ENCODE results near the gene ATP2A2. TPM values are rescaled to one million over a fixed set of nuclear protein-coding genes. Genes with fewer than 3 reads are reported as not detected.

The ATP2A2 gene
- total RNA-seq, 4 donors from 2014 or later, result 128 to 185 (median 178) TPM

DNA sequence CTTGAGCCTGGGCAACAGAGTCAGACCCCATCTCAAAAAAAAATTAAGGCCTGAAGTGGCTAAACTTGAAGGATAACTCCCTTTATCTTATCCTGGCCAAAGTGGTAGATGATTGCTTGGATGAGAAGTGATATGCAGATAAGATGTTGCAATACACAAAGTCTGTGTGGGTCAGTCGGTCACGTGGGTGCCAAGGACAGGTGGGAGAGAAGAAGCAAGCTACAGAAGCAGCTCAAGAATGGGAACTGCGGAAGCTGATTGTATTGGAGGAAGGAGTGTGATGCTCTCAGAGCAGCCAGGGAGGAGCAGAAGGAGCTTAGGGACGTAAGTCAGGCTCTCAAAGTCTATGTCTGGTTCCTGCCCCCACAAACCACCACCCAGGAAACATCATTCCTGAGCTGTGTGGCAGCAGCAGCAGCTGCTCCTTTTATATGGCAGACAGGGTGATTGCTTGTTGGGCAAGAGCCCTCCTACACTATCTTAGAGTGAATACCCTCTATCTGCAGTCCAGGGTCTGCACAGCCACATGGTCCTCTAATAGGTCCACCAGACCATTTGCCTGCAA is 54.5 kb downstream of the ATP2A2 start:
- no peaks in the 10 kb centered on the region for H3K27me3 ChIP-seq
- 79 to 87% methylated on average over 4 of the region's 4 CpGs for WGBS, 2 donors (ENCODE audit: low coverage in 1 of 2)
- intact Hi-C loops (cut with DNase I; ENCODE audit: low total_unique reads), result no loop called here
- H3K27ac ChIP-seq, result no peak overlapping the region
- H3K4me3 ChIP-seq, result no peak overlapping the region
- H3K36me3 ChIP-seq, result peaks cover 0 to 64% (median 28%) of the 10 kb centered on the region in 4 donors
- H3K9me3 ChIP-seq, result no peaks in the 10 kb centered on the region
- peaks cover 0 to 29% (median 7%) of the 10 kb centered on the region in 4 donors for H3K4me1 ChIP-seq
- no peak for DNase-seq
- in situ Hi-C loops (cut with MboI; ENCODE audit: low pct_ligation_motif_present in 1 of 4, low pct_unique_long_range_greater_than_20kb in 1 of 4, low sequenced_read_pairs in 3 of 4), result no loop called here
- TF ChIP-seq POLR2A (IDR thresholded peaks at IDR 0.05), result no peak
- no peak for TF ChIP-seq POLR2AphosphoS5 (IDR thresholded peaks at IDR 0.05)
- TF ChIP-seq, protein P1, sequence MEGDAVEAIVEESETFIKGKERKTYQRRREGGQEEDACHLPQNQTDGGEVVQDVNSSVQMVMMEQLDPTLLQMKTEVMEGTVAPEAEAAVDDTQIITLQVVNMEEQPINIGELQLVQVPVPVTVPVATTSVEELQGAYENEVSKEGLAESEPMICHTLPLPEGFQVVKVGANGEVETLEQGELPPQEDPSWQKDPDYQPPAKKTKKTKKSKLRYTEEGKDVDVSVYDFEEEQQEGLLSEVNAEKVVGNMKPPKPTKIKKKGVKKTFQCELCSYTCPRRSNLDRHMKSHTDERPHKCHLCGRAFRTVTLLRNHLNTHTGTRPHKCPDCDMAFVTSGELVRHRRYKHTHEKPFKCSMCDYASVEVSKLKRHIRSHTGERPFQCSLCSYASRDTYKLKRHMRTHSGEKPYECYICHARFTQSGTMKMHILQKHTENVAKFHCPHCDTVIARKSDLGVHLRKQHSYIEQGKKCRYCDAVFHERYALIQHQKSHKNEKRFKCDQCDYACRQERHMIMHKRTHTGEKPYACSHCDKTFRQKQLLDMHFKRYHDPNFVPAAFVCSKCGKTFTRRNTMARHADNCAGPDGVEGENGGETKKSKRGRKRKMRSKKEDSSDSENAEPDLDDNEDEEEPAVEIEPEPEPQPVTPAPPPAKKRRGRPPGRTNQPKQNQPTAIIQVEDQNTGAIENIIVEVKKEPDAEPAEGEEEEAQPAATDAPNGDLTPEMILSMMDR (IDR thresholded peaks at IDR 0.05), result no peak
- no peak for TF ChIP-seq EP300 (IDR thresholded peaks at IDR 0.05; ENCODE audit: low read depth)

DNA sequence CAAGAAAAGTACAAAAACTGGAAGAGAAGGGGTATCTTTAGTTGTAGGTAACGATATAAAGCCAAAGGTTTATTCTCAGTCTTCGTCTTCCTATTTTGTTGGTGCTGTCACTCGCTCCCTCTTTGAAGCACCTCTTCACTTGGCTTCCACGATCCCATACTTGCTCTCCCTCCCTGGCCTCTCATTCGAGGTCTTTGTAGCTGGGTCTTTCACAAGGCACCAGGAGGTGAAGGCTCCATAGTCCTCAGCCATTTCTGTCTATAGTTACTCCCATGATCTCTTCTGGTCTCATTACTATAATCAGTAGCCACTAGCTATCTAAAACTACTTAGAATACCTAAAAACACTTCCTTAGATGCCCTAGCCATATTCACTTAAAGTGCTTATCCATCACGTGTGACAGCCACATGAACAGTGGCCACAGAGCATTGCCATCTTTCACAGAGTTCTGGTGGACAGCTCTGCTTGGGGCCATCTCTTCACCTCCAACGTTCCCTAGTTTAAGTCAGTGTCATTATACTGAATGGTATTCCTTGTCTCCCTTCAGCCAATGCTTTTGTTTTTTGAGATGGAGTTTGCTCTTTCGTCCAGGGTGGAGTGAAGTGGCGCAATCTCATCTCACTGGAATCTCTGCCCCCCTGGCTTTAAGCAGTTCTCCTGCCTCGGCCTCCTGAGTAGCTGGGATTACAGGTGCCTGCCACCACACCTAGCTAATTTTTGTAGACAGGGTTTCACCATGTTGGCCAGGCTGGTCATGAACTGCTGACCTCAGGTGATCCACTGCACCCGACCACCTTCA is 57.1 kb downstream of the ATP2A2 start:
- Histone ChIP-seq H3K27ac (peak overlapping the region; percentile 18 to 45 (median 28)), H3K36me3 (peaks cover 0 to 80% (median 39%) of the 10 kb centered on the region in 4 donors)

DNA sequence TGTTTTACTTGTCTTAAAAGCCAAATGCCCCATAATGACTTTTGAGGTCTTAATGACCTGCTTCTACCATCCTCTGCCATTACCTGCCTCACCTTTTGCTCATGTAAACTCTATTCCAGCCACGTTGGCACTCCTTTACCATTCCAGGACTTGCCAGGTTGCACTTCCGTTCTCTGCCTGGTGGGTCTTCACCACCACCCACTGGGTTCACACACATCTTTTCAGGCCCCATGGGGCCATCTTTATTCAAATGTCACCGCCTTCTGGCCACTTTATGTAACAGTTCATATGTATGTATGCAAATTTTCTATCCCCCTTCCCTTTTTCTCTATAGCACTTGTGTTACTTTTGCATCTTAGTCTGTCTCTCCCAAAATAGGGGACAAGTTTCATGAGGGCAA is 57.7 kb downstream of the ATP2A2 start:
- peaks cover 0 to 15% (median 7%) of the 10 kb centered on the region in 4 donors for H3K4me1 ChIP-seq
- DNase-seq, result no peak
- in situ Hi-C loops (cut with MboI; ENCODE audit: low pct_ligation_motif_present in 1 of 4, low pct_unique_long_range_greater_than_20kb in 1 of 4, low sequenced_read_pairs in 3 of 4), result no loop called here

More for the DNA sequence above, 57.1 kb downstream of the ATP2A2 start:
- intact Hi-C loops (cut with DNase I; ENCODE audit: low total_unique reads) (no loop called here), in situ Hi-C loops (cut with MboI; ENCODE audit: low pct_ligation_motif_present in 1 of 4, low pct_unique_long_range_greater_than_20kb in 1 of 4, low sequenced_read_pairs in 3 of 4) (no loop called here)
- WGBS, 2 donors (ENCODE audit: low coverage in 1 of 2), result 91 to 95% methylated on average over 9 to 11 of the region's 11 CpGs
- TF ChIP-seq EP300 (IDR thresholded peaks at IDR 0.05; ENCODE audit: low read depth) (no peak), POLR2AphosphoS5 (IDR thresholded peaks at IDR 0.05) (no peak), POLR2A (IDR thresholded peaks at IDR 0.05) (no peak)
- TF ChIP-seq, protein P1 (IDR thresholded peaks at IDR 0.05), result no peak
- Histone ChIP-seq H3K4me1 (peaks cover 0 to 15% (median 7%) of the 10 kb centered on the region in 4 donors), H3K4me3 (no peak overlapping the region), H3K27me3 (no peaks in the 10 kb centered on the region), H3K9me3 (no peaks in the 10 kb centered on the region)
- no peak for DNase-seq

More for the DNA sequence above, 57.7 kb downstream of the ATP2A2 start:
- Histone ChIP-seq H3K27me3 (no peaks in the 10 kb centered on the region), H3K9me3 (no peaks in the 10 kb centered on the region), H3K36me3 (peaks cover 0 to 80% (median 39%) of the 10 kb centered on the region in 4 donors), H3K27ac (peak overlapping the region; percentile 18 to 45 (median 28)), H3K4me3 (no peak overlapping the region)
- 68 to 83% methylated on average over 3 of the region's 3 CpGs for WGBS, 2 donors (ENCODE audit: low coverage in 1 of 2)
- intact Hi-C loops (cut with DNase I; ENCODE audit: low total_unique reads), result no loop called here
- TF ChIP-seq EP300 (IDR thresholded peaks at IDR 0.05; ENCODE audit: low read depth) (no peak), POLR2AphosphoS5 (IDR thresholded peaks at IDR 0.05) (no peak), POLR2A (IDR thresholded peaks at IDR 0.05) (no peak)
- TF ChIP-seq, protein P1 (IDR thresholded peaks at IDR 0.05), result peak in 1 of 5 experiments; percentile 27
